ENCODE measurements around the gene ARHGAP24.

GRCh38 chr4:85717847-85718246, 242.9 kb downstream of the ARHGAP24 start:
- TF ChIP-seq, protein P1, sequence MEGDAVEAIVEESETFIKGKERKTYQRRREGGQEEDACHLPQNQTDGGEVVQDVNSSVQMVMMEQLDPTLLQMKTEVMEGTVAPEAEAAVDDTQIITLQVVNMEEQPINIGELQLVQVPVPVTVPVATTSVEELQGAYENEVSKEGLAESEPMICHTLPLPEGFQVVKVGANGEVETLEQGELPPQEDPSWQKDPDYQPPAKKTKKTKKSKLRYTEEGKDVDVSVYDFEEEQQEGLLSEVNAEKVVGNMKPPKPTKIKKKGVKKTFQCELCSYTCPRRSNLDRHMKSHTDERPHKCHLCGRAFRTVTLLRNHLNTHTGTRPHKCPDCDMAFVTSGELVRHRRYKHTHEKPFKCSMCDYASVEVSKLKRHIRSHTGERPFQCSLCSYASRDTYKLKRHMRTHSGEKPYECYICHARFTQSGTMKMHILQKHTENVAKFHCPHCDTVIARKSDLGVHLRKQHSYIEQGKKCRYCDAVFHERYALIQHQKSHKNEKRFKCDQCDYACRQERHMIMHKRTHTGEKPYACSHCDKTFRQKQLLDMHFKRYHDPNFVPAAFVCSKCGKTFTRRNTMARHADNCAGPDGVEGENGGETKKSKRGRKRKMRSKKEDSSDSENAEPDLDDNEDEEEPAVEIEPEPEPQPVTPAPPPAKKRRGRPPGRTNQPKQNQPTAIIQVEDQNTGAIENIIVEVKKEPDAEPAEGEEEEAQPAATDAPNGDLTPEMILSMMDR (IDR thresholded peaks at IDR 0.05; ENCODE audit: low read length) = no peak
- TF ChIP-seq EZH2 (optimal IDR thresholded peaks at IDR 0.05; ENCODE audit: low read depth, low read length) (no peak), EZH2phosphoT487 (IDR thresholded peaks at IDR 0.05; ENCODE audit: low read length) (no peak)

All from MM.1S (cell line).